DOHH2 (cell line): ENCODE measurements around the gene NFIB.

Experiments used
- CTCF ChIP-seq: fragments of 200-600 bp; sonication (generic); IDR thresholded peaks from one replicate; pipeline ENCODE4 v1.5.1; 2014; ENCODE audit warnings: antibody characterized with exemption, mild to moderate bottlenecking, low read depth, low read length; ENCODE audit not compliant: poor library complexity, severe bottlenecking
- EZH2phosphoT487 ChIP-seq: fragments of 200-600 bp; sonication (generic); IDR thresholded peaks from 2 replicates; pipeline ENCODE4 v1.6.1; 2017; ENCODE audit warnings: borderline replicate concordance, mild to moderate bottlenecking, antibody characterized with exemption, low read length, moderate library complexity, mixed read lengths

DNA sequence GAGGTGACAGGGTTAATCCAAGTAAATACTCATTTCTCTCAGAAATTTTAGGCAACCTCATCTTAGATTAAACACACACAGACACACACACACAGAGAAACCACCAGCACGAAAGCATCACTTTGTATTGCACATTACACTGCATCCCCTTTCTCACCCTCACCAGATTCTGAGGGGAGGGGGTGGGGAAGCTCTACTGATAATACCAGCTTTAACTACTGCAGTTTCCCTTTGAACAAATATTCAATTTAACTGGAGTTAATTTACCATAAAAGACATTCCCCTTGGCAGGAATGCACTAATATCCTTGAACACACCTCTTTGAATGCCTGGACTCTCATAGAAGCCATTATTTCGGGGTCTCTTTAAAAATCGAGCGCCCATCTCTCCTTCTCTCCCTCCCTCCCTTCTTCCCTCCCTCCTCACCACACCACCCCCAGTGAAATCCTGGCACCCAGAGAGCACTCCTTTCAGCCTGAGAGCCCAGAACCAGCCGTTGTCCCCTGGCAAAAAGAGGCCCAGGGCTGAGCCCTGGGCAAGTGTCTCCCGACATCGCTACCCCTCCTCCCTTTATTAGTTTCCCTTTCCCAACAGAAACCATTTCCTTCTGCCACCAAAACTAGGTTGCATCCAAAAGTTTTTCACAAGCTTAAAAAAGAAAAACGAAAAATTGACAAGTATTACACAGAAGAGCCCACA lies 2.8 kb upstream of the NFIB start:
- TF ChIP-seq CTCF = no peak
- TF ChIP-seq EZH2phosphoT487 = no peak
